HG03354 (cell line): ENCODE measurements around the gene ADAMTS19.
"Not testable (repeated sequence)": the region's sequence is repeated elsewhere in the genome, so short reads cannot be mapped to it uniquely, and the experiment has no call there.

Source experiments
- ATAC-seq: cut with Tn5 transposase; IDR thresholded peaks from one replicate; pipeline ENCODE4 v1.9.1; 2021; ENCODE audit warnings: mild to moderate bottlenecking; ENCODE audit not compliant: unreplicated experiment, poor library complexity, severe bottlenecking

ADAMTS19 gene, protein sequence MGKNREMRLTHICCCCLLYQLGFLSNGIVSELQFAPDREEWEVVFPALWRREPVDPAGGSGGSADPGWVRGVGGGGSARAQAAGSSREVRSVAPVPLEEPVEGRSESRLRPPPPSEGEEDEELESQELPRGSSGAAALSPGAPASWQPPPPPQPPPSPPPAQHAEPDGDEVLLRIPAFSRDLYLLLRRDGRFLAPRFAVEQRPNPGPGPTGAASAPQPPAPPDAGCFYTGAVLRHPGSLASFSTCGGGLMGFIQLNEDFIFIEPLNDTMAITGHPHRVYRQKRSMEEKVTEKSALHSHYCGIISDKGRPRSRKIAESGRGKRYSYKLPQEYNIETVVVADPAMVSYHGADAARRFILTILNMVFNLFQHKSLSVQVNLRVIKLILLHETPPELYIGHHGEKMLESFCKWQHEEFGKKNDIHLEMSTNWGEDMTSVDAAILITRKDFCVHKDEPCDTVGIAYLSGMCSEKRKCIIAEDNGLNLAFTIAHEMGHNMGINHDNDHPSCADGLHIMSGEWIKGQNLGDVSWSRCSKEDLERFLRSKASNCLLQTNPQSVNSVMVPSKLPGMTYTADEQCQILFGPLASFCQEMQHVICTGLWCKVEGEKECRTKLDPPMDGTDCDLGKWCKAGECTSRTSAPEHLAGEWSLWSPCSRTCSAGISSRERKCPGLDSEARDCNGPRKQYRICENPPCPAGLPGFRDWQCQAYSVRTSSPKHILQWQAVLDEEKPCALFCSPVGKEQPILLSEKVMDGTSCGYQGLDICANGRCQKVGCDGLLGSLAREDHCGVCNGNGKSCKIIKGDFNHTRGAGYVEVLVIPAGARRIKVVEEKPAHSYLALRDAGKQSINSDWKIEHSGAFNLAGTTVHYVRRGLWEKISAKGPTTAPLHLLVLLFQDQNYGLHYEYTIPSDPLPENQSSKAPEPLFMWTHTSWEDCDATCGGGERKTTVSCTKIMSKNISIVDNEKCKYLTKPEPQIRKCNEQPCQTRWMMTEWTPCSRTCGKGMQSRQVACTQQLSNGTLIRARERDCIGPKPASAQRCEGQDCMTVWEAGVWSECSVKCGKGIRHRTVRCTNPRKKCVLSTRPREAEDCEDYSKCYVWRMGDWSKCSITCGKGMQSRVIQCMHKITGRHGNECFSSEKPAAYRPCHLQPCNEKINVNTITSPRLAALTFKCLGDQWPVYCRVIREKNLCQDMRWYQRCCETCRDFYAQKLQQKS

GRCh38 chr5:129459777-129460671 lies at the start of gene ADAMTS19:
ADAMTS19 (plus strand) TSS chr5:129460298; CDS start chr5:129460392, 94 bp downstream.
- ATAC-seq = peak; percentile 50

DNA sequence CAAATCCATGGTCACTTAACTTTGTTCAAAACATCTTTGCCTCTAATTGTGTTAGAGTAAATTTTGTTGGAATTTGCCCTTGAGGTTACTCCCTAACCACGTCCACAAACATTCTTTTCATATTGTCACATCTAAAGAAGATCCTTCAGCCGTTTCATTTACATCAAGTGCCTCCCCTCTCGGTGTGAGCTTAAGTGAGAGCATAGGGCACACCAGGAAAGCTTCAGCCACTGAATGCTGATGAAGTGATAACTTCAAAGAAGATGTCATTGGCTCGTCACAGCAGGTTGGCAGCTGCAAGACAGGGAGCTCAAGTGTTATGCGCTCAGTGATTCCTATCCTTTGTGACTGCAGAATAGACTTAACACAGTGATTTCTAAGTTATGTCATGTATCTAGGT lies 49.6 kb upstream of the ADAMTS19 start:
- no peak for ATAC-seq

DNA sequence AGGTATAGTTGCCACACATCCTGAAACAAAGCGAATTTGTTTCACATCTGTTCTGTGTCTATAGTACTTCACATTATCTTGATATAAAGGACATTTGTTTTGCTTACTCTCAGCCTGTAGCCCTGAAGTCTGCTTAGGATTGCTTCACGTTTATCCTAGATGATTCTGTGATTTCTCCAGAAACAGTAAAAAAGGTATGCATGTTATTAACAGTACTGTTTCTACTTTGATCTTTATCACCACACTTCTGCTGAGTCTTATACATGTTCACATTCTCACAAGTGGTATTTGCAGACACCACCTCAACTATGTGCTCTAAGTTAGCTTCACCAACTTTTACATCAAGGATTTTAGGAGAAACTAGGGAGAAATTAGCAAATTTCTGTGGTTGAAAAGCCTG lies 47.4 kb upstream of the ADAMTS19 start:
- no peak for ATAC-seq

DNA sequence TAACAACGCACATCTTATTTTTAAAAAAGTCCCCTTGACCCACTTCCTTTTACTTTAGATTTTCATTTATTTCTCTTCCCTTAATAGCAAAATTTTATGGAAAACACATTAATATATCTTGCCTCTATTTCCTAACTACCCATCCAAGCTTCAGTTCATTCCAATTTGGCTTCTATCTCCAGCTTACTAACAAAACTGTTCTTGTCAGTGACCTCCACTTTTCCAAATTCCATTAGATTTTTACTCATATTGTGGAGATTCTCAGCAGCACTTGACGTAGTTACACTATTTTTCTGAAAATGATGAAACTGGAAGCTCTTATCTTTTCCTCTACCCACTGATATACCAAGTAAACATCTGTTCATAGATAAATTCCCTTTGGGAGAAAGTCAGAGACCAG lies 46.5 kb upstream of the ADAMTS19 start:
- ATAC-seq = no peak

- no peak for ATAC-seq
Observed at GRCh38 chr5:129419292-129419691, 40.8 kb upstream of the ADAMTS19 start.

- ATAC-seq = no peak
Observed at GRCh38 chr5:129425031-129425430, 35.1 kb upstream of the ADAMTS19 start.

DNA sequence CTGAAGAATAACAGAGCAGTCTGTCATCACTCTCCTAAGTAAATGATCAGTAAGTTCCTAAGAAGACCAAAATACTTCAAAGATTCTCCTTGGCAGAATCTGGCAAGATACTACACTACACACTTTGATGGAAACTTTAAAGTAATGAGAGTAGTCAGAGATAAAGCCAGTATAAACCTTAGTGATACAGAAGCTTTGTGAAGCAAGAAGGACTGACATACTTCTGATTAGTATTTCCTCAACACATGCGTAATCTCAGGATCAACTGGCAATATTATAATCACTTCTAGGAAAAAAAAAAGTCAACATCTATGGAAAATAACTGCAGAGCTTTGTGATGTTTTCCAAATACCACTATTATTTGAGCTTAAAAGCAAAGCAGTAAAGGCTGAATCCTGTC lies 34.0 kb upstream of the ADAMTS19 start:
- ATAC-seq = no peak

DNA sequence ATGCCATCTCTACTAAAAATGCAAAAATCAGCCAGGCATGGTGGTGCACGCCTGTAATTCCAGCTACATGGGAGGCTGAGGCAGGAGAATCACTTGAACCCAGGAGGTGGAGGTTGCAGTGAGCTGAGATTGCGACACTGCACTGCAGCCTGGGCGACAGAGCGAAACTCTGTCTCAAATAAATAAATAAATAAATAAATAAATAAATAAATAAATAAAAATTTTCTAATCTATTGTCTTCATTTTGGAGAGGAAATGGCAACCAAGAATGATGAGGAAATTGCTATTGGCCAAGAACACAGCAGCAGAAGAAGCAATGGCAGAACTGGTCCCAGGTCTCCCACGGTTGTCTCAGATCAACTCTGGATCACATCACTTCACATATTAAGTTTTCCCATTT lies 31.5 kb upstream of the ADAMTS19 start:
- not testable (repeated sequence) for ATAC-seq

GRCh38 chr5:129431406-129431805 lies 28.7 kb upstream of the ADAMTS19 start:
- no peak for ATAC-seq

- no peak for ATAC-seq
Observed at GRCh38 chr5:129438322-129438721, 21.8 kb upstream of the ADAMTS19 start.

DNA sequence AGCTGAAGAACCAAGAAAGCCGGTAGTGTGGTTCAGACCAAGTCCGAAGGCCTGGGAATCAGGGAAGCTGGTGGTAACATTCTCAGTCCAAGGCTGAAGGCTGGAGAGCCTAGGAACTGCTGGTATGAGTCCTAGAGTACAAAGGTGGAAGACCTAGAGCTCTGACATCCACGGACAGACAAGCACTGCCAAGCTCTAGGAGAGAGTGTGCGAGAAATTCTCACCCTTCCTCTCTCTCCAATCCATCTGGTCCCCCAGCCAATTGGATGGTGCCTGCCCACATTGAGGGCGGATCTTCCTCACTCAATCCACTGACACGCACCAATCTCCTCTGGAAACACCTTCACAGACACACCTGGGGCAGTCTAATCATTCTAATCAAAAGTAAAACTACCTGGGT lies 19.7 kb upstream of the ADAMTS19 start:
- ATAC-seq = no peak

GRCh38 chr5:129441096-129441495 lies 19.0 kb upstream of the ADAMTS19 start:
- ATAC-seq = no peak

GRCh38 chr5:129445379-129445778 lies 14.7 kb upstream of the ADAMTS19 start:
- ATAC-seq = peak; percentile 73

GRCh38 chr5:129447968-129448367 lies 12.1 kb upstream of the ADAMTS19 start:
- ATAC-seq = no peak

DNA sequence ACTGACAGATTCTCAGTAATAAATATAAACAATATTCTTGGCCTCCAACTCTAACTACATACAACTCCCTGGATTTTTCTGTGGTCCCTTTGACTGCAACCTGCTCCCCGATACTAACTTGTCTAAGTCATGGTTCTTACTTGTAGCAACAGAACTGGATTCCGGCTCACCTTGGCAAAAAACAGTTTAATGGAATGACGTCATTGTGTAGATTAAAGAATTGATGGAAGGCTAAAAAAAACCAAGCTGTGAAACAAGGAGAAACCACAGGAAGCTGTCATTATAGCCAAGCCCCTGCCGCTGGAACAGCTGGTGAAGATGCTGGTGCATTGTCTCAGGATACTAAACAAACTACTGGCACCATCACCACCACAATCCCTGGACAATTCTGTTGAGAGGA lies 11.4 kb upstream of the ADAMTS19 start:
- ATAC-seq = no peak

DNA sequence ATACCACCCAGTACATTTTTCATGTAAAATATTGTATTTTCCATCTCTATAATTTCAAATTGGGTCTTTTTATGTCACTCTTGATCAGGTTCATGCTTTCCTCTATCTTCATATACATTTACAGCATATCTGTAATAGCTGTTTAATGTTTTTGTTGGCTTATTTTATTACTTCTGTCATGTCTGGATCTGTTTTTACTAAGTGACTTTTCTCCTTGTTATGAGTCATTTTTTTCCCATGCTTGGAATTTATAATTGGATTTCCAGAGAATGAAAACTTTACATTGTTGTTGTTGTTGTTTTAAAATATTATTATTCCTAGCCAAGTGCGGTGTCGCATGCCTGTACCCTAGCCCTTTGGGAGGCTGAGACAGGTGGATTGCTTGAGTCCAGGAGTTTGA lies 5.6 kb upstream of the ADAMTS19 start:
- no peak for ATAC-seq

- no peak for ATAC-seq
Observed at GRCh38 chr5:129459450-129459776, 685 bp upstream of the ADAMTS19 start.

DNA sequence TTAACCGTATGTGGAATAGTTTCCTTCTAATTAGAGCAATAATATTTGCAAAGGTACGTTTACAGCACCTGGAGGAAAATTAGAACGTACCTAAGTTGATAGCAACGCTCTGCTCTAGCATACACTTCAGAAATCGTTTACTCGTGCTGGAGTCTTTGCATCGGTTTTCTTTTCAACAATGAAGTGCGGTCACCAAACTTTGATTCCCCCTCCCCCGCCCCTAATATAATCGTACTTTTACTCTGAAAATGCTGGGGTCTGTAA lies 506 bp downstream of the ADAMTS19 start:
- peak; percentile 7 for ATAC-seq

DNA sequence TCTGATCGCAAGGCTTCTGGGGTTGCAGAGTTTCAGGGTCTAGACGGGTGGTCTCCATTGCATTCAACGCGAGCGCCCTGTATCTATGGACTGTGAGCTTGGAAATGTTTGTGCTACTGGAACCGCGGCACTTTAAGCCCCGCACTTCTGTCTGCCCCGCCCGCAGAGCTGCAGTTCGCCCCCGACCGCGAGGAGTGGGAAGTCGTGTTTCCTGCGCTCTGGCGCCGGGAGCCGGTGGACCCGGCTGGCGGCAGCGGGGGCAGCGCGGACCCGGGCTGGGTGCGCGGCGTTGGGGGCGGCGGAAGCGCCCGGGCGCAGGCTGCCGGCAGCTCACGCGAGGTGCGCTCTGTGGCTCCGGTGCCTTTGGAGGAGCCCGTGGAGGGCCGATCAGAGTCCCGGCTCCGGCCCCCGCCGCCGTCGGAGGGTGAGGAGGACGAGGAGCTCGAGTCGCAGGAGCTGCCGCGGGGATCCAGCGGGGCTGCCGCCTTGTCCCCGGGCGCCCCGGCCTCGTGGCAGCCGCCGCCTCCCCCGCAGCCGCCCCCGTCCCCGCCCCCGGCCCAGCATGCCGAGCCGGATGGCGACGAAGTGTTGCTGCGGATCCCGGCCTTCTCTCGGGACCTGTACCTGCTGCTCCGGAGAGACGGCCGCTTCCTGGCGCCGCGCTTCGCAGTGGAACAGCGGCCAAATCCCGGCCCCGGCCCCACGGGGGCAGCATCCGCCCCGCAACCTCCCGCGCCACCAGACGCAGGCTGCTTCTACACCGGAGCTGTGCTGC lies 1.0 kb downstream of the ADAMTS19 start:
- peak; percentile 72 for ATAC-seq
